Stimulated activated naive CD8-positive, alpha-beta T cell treated with anti-CD3 and anti-CD28 coated beads, Interleukin-15, amount 100 ng/mL, for 72 hours (primary cell): Measurements from ENCODE around the gene ITGA1.
A peak's percentile ranks its signal among the peaks of the same experiment; 100 is the strongest.

Experiments used
- ATAC-seq: fragments of 150-1000 bp; cut with Tn5 transposase; 2 replicates; pipeline ENCODE4 v1.10.0; 2021; ENCODE audit warnings: mild to moderate bottlenecking, moderate library complexity
- DNase-seq, 2 donors: peaks; one replicate each; pipeline ENCODE4 v3.0.0; 2021 to 2022
- H3K27ac Mint-ChIP-seq, 2 donors: one replicate each; pipeline ENCODE4 v1.8.0; 2022; ENCODE audit warnings: mild to moderate bottlenecking in 2 of 2, mixed read lengths in 2 of 2, moderate library complexity in 2 of 2
- H3K27me3 Mint-ChIP-seq: one replicate; pipeline ENCODE4 v1.8.0; 2022; ENCODE audit warnings: mixed read lengths
- H3K4me1 Mint-ChIP-seq: one replicate; pipeline ENCODE4 v1.8.0; 2022; ENCODE audit warnings: mild to moderate bottlenecking, mixed read lengths
- H3K4me3 Mint-ChIP-seq, 2 donors: one replicate each; pipeline ENCODE4 v1.8.0; 2022; ENCODE audit warnings: mild to moderate bottlenecking in 2 of 2, mixed read lengths in 2 of 2, moderate library complexity in 1 of 2
- H3K9me3 Mint-ChIP-seq, 2 donors: one replicate each; pipeline ENCODE4 v1.8.0; 2022; ENCODE audit warnings: mixed read lengths in 2 of 2

Gene ITGA1

GRCh38 chr5:52760695-52761366, 26.9 kb upstream of the ITGA1 start:
- peak; percentile 78 for ATAC-seq

GRCh38 chr5:52767217-52767743, 20.4 kb upstream of the ITGA1 start:
- H3K27ac Mint-ChIP-seq, result no peak overlapping the region
- H3K27me3 Mint-ChIP-seq, result no peaks in the 10 kb centered on the region
- DNase-seq, result no peak
- H3K4me1 Mint-ChIP-seq, result peaks cover 59% of the 10 kb centered on the region
- ATAC-seq, result no peak
- peaks cover 2 to 9% of the 10 kb centered on the region in 2 donors for H3K9me3 Mint-ChIP-seq
- no peak overlapping the region for H3K4me3 Mint-ChIP-seq

More at GRCh38 chr5:52760695-52761366, 26.9 kb upstream of the ITGA1 start:
- Mint-ChIP-seq H3K27ac (peak overlapping the region in 1 of 2 donors; percentile 49), H3K4me3 (no peak overlapping the region), H3K27me3 (no peaks in the 10 kb centered on the region), H3K4me1 (peaks cover 31% of the 10 kb centered on the region), H3K9me3 (peaks cover 5 to 19% of the 10 kb centered on the region in 2 donors)
- peak in 1 of 2 donors; percentile 34 for DNase-seq

GRCh38 chr5:52767766-52768480, 19.8 kb upstream of the ITGA1 start:
- DNase-seq, result no peak

GRCh38 chr5:52769061-52769460, 18.7 kb upstream of the ITGA1 start:
- peaks cover 66% of the 10 kb centered on the region for H3K4me1 Mint-ChIP-seq

More at GRCh38 chr5:52767766-52768480, 19.8 kb upstream of the ITGA1 start:
- Mint-ChIP-seq H3K4me1 (peaks cover 65% of the 10 kb centered on the region), H3K4me3 (no peak overlapping the region), H3K27ac (no peak overlapping the region), H3K9me3 (peaks cover 0 to 7% of the 10 kb centered on the region in 2 donors), H3K27me3 (no peaks in the 10 kb centered on the region)
- ATAC-seq, result no peak

GRCh38 chr5:52770287-52770939, 17.3 kb upstream of the ITGA1 start:
- Mint-ChIP-seq H3K4me3 (no peak overlapping the region), H3K4me1 (peaks cover 74% of the 10 kb centered on the region), H3K9me3 (no peaks in the 10 kb centered on the region), H3K27me3 (no peaks in the 10 kb centered on the region), H3K27ac (no peak overlapping the region)
- ATAC-seq (no peak), DNase-seq (no peak)

More at GRCh38 chr5:52769061-52769460, 18.7 kb upstream of the ITGA1 start:
- H3K27ac Mint-ChIP-seq, result no peak overlapping the region
- DNase-seq (no peak), ATAC-seq (no peak)
- H3K9me3 Mint-ChIP-seq, result no peaks in the 10 kb centered on the region
- no peak overlapping the region for H3K4me3 Mint-ChIP-seq
- H3K27me3 Mint-ChIP-seq, result no peaks in the 10 kb centered on the region

GRCh38 chr5:52771343-52772039, 16.2 kb upstream of the ITGA1 start:
- Mint-ChIP-seq H3K4me3 (peak overlapping the region; percentile 38 to 51), H3K27me3 (no peaks in the 10 kb centered on the region)

GRCh38 chr5:52772668-52773067, 15.0 kb upstream of the ITGA1 start:
- Mint-ChIP-seq H3K9me3 (no peaks in the 10 kb centered on the region), H3K27ac (peak overlapping the region in 1 of 2 donors; percentile 54), H3K27me3 (no peaks in the 10 kb centered on the region), H3K4me3 (peak overlapping the region in 1 of 2 donors; percentile 51), H3K4me1 (peaks cover 68% of the 10 kb centered on the region)
- DNase-seq, result no peak
- ATAC-seq, result no peak

More at GRCh38 chr5:52771343-52772039, 16.2 kb upstream of the ITGA1 start:
- ATAC-seq, result peak; percentile 92
- peaks cover 78% of the 10 kb centered on the region for H3K4me1 Mint-ChIP-seq
- H3K27ac Mint-ChIP-seq, result peak overlapping the region in 1 of 2 donors; percentile 78
- H3K9me3 Mint-ChIP-seq, result no peaks in the 10 kb centered on the region
- DNase-seq, result peak; percentile 24 to 40

GRCh38 chr5:52773342-52773741, 14.4 kb upstream of the ITGA1 start:
- Mint-ChIP-seq H3K27me3 (no peaks in the 10 kb centered on the region), H3K9me3 (no peaks in the 10 kb centered on the region), H3K4me3 (no peak overlapping the region), H3K4me1 (peaks cover 61% of the 10 kb centered on the region), H3K27ac (no peak overlapping the region)
- ATAC-seq (no peak), DNase-seq (no peak)

GRCh38 chr5:52774005-52774410, 13.7 kb upstream of the ITGA1 start:
- no peak for ATAC-seq
- Mint-ChIP-seq H3K9me3 (no peaks in the 10 kb centered on the region), H3K4me3 (peak overlapping the region; percentile 2 to 43), H3K27ac (peak overlapping the region in 1 of 2 donors; percentile 31), H3K4me1 (peaks cover 59% of the 10 kb centered on the region), H3K27me3 (no peaks in the 10 kb centered on the region)
- no peak for DNase-seq

GRCh38 chr5:52776116-52776515, 11.6 kb upstream of the ITGA1 start:
- Mint-ChIP-seq H3K4me3 (peak overlapping the region; percentile 65 to 66), H3K4me1 (peaks cover 48% of the 10 kb centered on the region), H3K9me3 (no peaks in the 10 kb centered on the region), H3K27me3 (no peaks in the 10 kb centered on the region), H3K27ac (no peak overlapping the region)
- DNase-seq (peak; percentile 20 to 34), ATAC-seq (peak; percentile 80)

GRCh38 chr5:52777186-52777585, 10.5 kb upstream of the ITGA1 start:
- no peak overlapping the region for H3K4me3 Mint-ChIP-seq
- DNase-seq (no peak), ATAC-seq (no peak)
- H3K9me3 Mint-ChIP-seq, result no peaks in the 10 kb centered on the region
- no peak overlapping the region for H3K27ac Mint-ChIP-seq
- H3K27me3 Mint-ChIP-seq, result no peaks in the 10 kb centered on the region
- peaks cover 38% of the 10 kb centered on the region for H3K4me1 Mint-ChIP-seq

GRCh38 chr5:52778781-52779180, 8.9 kb upstream of the ITGA1 start:
- DNase-seq (no peak), ATAC-seq (no peak)
- no peak overlapping the region for H3K4me3 Mint-ChIP-seq
- no peaks in the 10 kb centered on the region for H3K9me3 Mint-ChIP-seq
- H3K4me1 Mint-ChIP-seq, result peaks cover 31% of the 10 kb centered on the region
- no peak overlapping the region for H3K27ac Mint-ChIP-seq
- no peaks in the 10 kb centered on the region for H3K27me3 Mint-ChIP-seq

- Mint-ChIP-seq H3K27ac (no peak overlapping the region), H3K4me1 (peaks cover 26% of the 10 kb centered on the region), H3K4me3 (no peak overlapping the region), H3K27me3 (no peaks in the 10 kb centered on the region), H3K9me3 (no peaks in the 10 kb centered on the region)
- no peak for ATAC-seq
- no peak for DNase-seq
Measured at GRCh38 chr5:52779213-52779612, 8.5 kb upstream of the ITGA1 start.

GRCh38 chr5:52783226-52783959, 4.3 kb upstream of the ITGA1 start:
- no peak for ATAC-seq

More at GRCh38 chr5:52783226-52783959, 4.3 kb upstream of the ITGA1 start:
- Mint-ChIP-seq H3K27ac (peak overlapping the region in 1 of 2 donors; percentile 31), H3K4me3 (no peak overlapping the region), H3K4me1 (peaks cover 17% of the 10 kb centered on the region), H3K27me3 (no peaks in the 10 kb centered on the region), H3K9me3 (no peaks in the 10 kb centered on the region)
- DNase-seq, result no peak
